HepG2 (cell line): ENCODE measurements around the gene TBCD. TPM values are rescaled to one million over a fixed set of nuclear protein-coding genes. Genes with fewer than 3 reads are reported as not detected.

ENCODE experiments used
- ATRX ChIP-seq: sonication (generic); formaldehyde crosslinking; IDR thresholded peaks from 2 replicates; pipeline ENCODE4 v1.4.0; 2020; ENCODE audit warnings: missing genetic modification reagents, borderline replicate concordance
- FOSL1 ChIP-seq: sonication (generic); formaldehyde crosslinking; IDR thresholded peaks from 2 replicates; pipeline ENCODE4 v1.9.0; 2021; ENCODE audit warnings: missing genetic modification reagents, borderline replicate concordance
- HNRNPH1 ChIP-seq: fragments of 200-400 bp; formaldehyde crosslinking; optimal IDR thresholded peaks from 2 replicates; pipeline ENCODE3; 2017; ENCODE audit warnings: mild to moderate bottlenecking, low read depth, low read length
- LCORL ChIP-seq, 2 experiments: fragments of 450-650 bp in 1 of 2; sonication (generic) in 1 of 2; formaldehyde crosslinking in 1 of 2; IDR thresholded peaks; 2 replicates each; pipeline versions ENCODE4 v1.5.0 to v1.6.1; 2017 to 2020; ENCODE audit warnings: antibody characterized with exemption in 1 of 2, missing genetic modification reagents in 1 of 2
- MEF2D ChIP-seq: sonication (generic); formaldehyde crosslinking; IDR thresholded peaks from 2 replicates; pipeline ENCODE4 v1.5.1; 2020; ENCODE audit warnings: mild to moderate bottlenecking, missing genetic modification reagents
- NFKB2 ChIP-seq: sonication (generic); formaldehyde crosslinking; IDR thresholded peaks from 2 replicates; pipeline ENCODE4 v1.4.0; 2020; ENCODE audit warnings: missing genetic modification reagents, borderline replicate concordance
- SNRNP70 ChIP-seq: fragments of 200-400 bp; formaldehyde crosslinking; IDR thresholded peaks from 2 replicates; pipeline ENCODE4 v1.6.1; 2017; ENCODE audit warnings: mild to moderate bottlenecking, low read depth, low read length, moderate library complexity
- TCF12 ChIP-seq, 2 experiments: fragments of 450-650 bp in 1 of 2; sonication (generic) in 1 of 2; formaldehyde crosslinking in 1 of 2; IDR thresholded peaks; 2 replicates each; pipeline versions ENCODE4 v1.6.1 to v1.8.0; 2017 to 2022; ENCODE audit warnings: antibody characterized with exemption in 1 of 2, mild to moderate bottlenecking in 1 of 2, missing genetic modification reagents in 1 of 2, moderate library complexity in 1 of 2
- TMF1 ChIP-seq: sonication (generic); formaldehyde crosslinking; IDR thresholded peaks from 2 replicates; pipeline ENCODE4 v1.8.1; 2022; ENCODE audit warnings: low read depth, missing genetic modification reagents
- ZNF17 ChIP-seq: sonication (generic); formaldehyde crosslinking; IDR thresholded peaks from 2 replicates; pipeline ENCODE4 v1.5.0; 2020; ENCODE audit warnings: mild to moderate bottlenecking, missing genetic modification reagents
- ZNF235 ChIP-seq: sonication (generic); formaldehyde crosslinking; IDR thresholded peaks from 2 replicates; pipeline ENCODE4 v1.8.1; 2023; ENCODE audit warnings: mild to moderate bottlenecking, missing genetic modification reagents, borderline replicate concordance
- ZNF30 ChIP-seq: sonication (generic); formaldehyde crosslinking; IDR thresholded peaks from 2 replicates; pipeline ENCODE4 v1.5.0; 2020; ENCODE audit warnings: mild to moderate bottlenecking, missing genetic modification reagents
- ZNF557 ChIP-seq: sonication (generic); formaldehyde crosslinking; IDR thresholded peaks from 2 replicates; pipeline ENCODE4 v1.4.0; 2020; ENCODE audit warnings: missing genetic modification reagents
- ZNF577 ChIP-seq: sonication (generic); formaldehyde crosslinking; IDR thresholded peaks from 2 replicates; pipeline ENCODE4 v1.4.0; 2020; ENCODE audit warnings: mild to moderate bottlenecking, low read depth, missing genetic modification reagents, borderline replicate concordance
- ZNF768 ChIP-seq: sonication (generic); formaldehyde crosslinking; IDR thresholded peaks from 2 replicates; pipeline ENCODE4 v1.4.0; 2020; ENCODE audit warnings: missing genetic modification reagents
- ZSCAN31 ChIP-seq: sonication (generic); formaldehyde crosslinking; IDR thresholded peaks from 2 replicates; pipeline ENCODE4 v1.5.0; 2020; ENCODE audit warnings: low read depth, mild to moderate bottlenecking, missing genetic modification reagents
- polyA plus RNA-seq, 8 experiments: library from polyadenylated mRNA; depleted of rRNA in 3 of 8; stranded (reverse) in 7 of 8; unstranded in 1 of 8; fragments of >200 nt; fragmentation: Illumina TruSeq in 4 of 8; extraction: Trizol in 4 of 8; gene quantifications; 2 replicates each; pipeline versions ENCODE4 v1.2.1 to v1.2.3, GENCODE V29; 2011 to 2016; ENCODE audit warnings: low read depth in 4 of 8, missing spikeins in 1 of 8, mixed read lengths in 1 of 8; ENCODE audit not compliant: insufficient read depth in 1 of 8
- total RNA-seq, 5 experiments: library from RNA; depleted of rRNA; stranded (reverse); fragments of >200 nt; fragmentation: Illumina TruSeq; extraction: Trizol; gene quantifications; 2 replicates each; pipeline ENCODE4 v1.2.3, GENCODE V29; 2016; ENCODE audit warnings: low read depth in 1 of 5
- TF ChIP-seq, protein P1 (sequence below): sonication (generic); formaldehyde crosslinking; IDR thresholded peaks from 2 replicates; pipeline ENCODE4 v1.4.0; 2020; ENCODE audit warnings: missing genetic modification reagents, borderline replicate concordance
- TF ChIP-seq, protein P2 (sequence below): sonication (generic); formaldehyde crosslinking; IDR thresholded peaks from 2 replicates; pipeline ENCODE4 v1.4.0; 2020; ENCODE audit warnings: missing genetic modification reagents
- TF ChIP-seq, protein P3 (sequence below), 2 experiments: fragments of 450-650 bp in 1 of 2; sonication (generic) in 1 of 2; formaldehyde crosslinking; IDR thresholded peaks; 2 replicates each; pipeline versions ENCODE4 v1.5.0 to v1.8.0; 2020 to 2022; ENCODE audit warnings: mild to moderate bottlenecking in 1 of 2, missing genetic modification reagents in 1 of 2

TBCD gene
- total and polyA plus RNA-seq, 2 of the 13 experiments (the other 11 are each of a cell fraction or from before 2014, with no cell fraction given) = 33.9 to 54.8 TPM

DNA sequence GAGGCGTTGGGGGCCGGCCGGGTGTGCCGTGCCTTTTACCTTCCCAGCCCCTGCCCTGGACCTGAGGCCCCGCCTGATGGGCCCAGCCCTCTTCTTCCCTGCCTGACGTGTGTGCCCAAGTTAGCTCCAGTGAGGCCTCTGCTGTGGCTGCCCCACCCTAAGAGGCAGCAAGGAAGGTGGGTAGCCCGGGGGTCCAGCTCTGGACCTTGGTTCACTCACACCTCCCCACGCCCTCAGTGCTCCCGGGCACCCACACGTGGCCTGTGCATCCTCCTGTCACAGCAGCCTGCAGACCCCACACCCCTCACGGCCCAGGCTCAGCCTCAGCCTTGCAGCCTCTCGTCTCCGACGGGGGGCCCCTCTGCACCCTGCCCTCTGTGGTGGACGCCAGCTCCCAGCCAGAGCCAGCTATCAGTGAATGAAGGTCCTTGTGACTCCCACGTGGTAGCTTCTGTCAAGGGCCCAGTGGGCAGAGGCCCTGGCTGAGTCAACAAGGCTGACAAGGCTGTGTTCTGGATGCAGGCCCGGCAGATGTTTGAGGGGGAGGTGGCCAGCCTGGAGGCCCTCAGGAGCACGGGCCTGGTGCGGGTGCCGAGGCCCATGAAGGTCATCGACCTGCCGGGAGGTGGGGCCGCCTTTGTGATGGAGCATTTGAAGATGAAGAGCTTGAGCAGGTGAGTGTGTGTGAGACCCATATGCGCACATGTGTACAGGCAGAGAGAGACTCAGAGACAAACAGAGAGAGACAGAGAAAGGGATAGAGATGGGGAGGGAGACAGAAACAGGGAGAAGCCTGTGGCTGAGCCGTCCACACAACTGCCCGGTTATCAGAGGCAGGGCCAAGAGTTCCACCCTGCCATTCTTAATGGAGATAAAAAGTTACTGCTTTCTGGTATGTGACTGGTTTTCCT is 13.6 kb upstream of the TBCD start (continued):
- TF ChIP-seq ATRX (CRISPR knock-in tag) (no peak), ZNF17 (CRISPR knock-in tag) (no peak), ZSCAN31 (CRISPR knock-in tag) (peak; percentile 98), FOSL1 (CRISPR knock-in tag) (peak; percentile 58; the same call in 1 of the 2 replicates), ZNF557 (peak; percentile 99), TCF12 (IDR thresholded peaks at IDR 0.05) (no peak), TCF12 (CRISPR knock-in tag; IDR thresholded peaks at IDR 0.05) (peak; percentile 95), TMF1 (CRISPR knock-in tag) (peak; percentile 93), ZNF768 (CRISPR knock-in tag) (peak; percentile 75; the same call in 1 of the 2 replicates), ZNF30 (CRISPR knock-in tag) (peak; percentile 98), MEF2D (CRISPR knock-in tag) (peak; percentile 99), NFKB2 (peak; percentile 100), ZNF235 (CRISPR knock-in tag) (peak; percentile 95; the same call in 1 of the 2 replicates), ZNF577 (0 out of 2 replicates have a peak, but pooled peaks have one; percentile 92), SNRNP70 (no peak), HNRNPH1 (no peak), LCORL (IDR thresholded peaks at IDR 0.05) (no peak), LCORL (CRISPR knock-in tag; IDR thresholded peaks at IDR 0.05) (peak; percentile 99)
- TF ChIP-seq, protein P1, sequence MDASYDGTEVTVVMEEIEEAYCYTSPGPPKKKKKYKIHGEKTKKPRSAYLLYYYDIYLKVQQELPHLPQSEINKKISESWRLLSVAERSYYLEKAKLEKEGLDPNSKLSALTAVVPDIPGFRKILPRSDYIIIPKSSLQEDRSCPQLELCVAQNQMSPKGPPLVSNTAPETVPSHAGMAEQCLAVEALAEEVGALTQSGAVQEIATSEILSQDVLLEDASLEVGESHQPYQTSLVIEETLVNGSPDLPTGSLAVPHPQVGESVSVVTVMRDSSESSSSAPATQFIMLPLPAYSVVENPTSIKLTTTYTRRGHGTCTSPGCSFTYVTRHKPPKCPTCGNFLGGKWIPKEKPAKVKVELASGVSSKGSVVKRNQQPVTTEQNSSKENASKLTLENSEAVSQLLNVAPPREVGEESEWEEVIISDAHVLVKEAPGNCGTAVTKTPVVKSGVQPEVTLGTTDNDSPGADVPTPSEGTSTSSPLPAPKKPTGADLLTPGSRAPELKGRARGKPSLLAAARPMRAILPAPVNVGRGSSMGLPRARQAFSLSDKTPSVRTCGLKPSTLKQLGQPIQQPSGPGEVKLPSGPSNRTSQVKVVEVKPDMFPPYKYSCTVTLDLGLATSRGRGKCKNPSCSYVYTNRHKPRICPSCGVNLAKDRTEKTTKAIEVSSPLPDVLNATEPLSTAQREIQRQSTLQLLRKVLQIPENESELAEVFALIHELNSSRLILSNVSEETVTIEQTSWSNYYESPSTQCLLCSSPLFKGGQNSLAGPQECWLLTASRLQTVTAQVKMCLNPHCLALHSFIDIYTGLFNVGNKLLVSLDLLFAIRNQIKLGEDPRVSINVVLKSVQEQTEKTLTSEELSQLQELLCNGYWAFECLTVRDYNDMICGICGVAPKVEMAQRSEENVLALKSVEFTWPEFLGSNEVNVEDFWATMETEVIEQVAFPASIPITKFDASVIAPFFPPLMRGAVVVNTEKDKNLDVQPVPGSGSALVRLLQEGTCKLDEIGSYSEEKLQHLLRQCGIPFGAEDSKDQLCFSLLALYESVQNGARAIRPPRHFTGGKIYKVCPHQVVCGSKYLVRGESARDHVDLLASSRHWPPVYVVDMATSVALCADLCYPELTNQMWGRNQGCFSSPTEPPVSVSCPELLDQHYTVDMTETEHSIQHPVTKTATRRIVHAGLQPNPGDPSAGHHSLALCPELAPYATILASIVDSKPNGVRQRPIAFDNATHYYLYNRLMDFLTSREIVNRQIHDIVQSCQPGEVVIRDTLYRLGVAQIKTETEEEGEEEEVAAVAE (CRISPR knock-in tag) = peak; percentile 98
- TF ChIP-seq, protein P2, sequence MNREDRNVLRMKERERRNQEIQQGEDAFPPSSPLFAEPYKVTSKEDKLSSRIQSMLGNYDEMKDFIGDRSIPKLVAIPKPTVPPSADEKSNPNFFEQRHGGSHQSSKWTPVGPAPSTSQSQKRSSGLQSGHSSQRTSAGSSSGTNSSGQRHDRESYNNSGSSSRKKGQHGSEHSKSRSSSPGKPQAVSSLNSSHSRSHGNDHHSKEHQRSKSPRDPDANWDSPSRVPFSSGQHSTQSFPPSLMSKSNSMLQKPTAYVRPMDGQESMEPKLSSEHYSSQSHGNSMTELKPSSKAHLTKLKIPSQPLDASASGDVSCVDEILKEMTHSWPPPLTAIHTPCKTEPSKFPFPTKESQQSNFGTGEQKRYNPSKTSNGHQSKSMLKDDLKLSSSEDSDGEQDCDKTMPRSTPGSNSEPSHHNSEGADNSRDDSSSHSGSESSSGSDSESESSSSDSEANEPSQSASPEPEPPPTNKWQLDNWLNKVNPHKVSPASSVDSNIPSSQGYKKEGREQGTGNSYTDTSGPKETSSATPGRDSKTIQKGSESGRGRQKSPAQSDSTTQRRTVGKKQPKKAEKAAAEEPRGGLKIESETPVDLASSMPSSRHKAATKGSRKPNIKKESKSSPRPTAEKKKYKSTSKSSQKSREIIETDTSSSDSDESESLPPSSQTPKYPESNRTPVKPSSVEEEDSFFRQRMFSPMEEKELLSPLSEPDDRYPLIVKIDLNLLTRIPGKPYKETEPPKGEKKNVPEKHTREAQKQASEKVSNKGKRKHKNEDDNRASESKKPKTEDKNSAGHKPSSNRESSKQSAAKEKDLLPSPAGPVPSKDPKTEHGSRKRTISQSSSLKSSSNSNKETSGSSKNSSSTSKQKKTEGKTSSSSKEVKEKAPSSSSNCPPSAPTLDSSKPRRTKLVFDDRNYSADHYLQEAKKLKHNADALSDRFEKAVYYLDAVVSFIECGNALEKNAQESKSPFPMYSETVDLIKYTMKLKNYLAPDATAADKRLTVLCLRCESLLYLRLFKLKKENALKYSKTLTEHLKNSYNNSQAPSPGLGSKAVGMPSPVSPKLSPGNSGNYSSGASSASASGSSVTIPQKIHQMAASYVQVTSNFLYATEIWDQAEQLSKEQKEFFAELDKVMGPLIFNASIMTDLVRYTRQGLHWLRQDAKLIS (CRISPR knock-in tag) = peak; percentile 94; the same call in 1 of the 2 replicates
- TF ChIP-seq, protein P3, sequence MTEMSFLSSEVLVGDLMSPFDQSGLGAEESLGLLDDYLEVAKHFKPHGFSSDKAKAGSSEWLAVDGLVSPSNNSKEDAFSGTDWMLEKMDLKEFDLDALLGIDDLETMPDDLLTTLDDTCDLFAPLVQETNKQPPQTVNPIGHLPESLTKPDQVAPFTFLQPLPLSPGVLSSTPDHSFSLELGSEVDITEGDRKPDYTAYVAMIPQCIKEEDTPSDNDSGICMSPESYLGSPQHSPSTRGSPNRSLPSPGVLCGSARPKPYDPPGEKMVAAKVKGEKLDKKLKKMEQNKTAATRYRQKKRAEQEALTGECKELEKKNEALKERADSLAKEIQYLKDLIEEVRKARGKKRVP (CRISPR knock-in tag; IDR thresholded peaks at IDR 0.05) = peak in 1 of 2 experiments; percentile 92; a peak in 2 of 4 replicates
